HEK293 (cell line): ENCODE data around the gene HEPHL1.
A peak's percentile ranks its signal among the peaks of the same experiment; 100 is the strongest.

Experiments
- CTCF ChIA-PET: fragments of 350-600 bp; formaldehyde crosslinking; extraction: SDS; loops from one replicate; lab custom pipeline; 2021; ENCODE audit warnings: antibody characterized with exemption; lab: Yijun Ruan, JAX
- POLR2A ChIA-PET: fragments of 300-600 bp; formaldehyde crosslinking; extraction: SDS; loops from one replicate; lab custom pipeline; 2020; ENCODE audit warnings: antibody characterized with exemption, inconsistent platforms; lab: Yijun Ruan, JAX
- H3K27ac ChIP-seq: fragments of 200-500 bp; sonication (Bioruptor generic); 2 replicates; pipeline ENCODE4 v1.5.1; 2014; ENCODE audit warnings: low read depth, low read length, control low read depth, inconsistent platforms; ENCODE audit errors: extremely low read depth
- H3K36me3 ChIP-seq, 2 experiments: fragments of 200-500 bp in 1 of 2; sonication (Bioruptor generic) in 1 of 2; 1 replicate in 1 of 2; 2 replicates in 1 of 2; pipeline ENCODE4 v1.5.1; 2014 to 2017; ENCODE audit warnings: inconsistent platforms in 2 of 2, low read length in 2 of 2; ENCODE audit not compliant: control insufficient read depth in 2 of 2, insufficient read depth in 1 of 2
- H3K4me1 ChIP-seq: fragments of 200-500 bp; sonication (Bioruptor generic); 2 replicates; pipeline ENCODE4 v1.5.1; 2014; ENCODE audit warnings: mild to moderate bottlenecking, low read length, inconsistent platforms; ENCODE audit not compliant: control insufficient read depth, insufficient read depth
- H3K4me3 ChIP-seq: 2 replicates; pipeline ENCODE4 v1.5.1; 2011; ENCODE audit warnings: low read depth, mild to moderate bottlenecking, control low read depth, low read length, moderate library complexity
- H3K9me3 ChIP-seq: fragments of 200-500 bp; sonication (Bioruptor generic); 2 replicates; pipeline ENCODE4 v1.5.1; 2014; ENCODE audit warnings: low read depth, low read length, inconsistent platforms; ENCODE audit not compliant: control insufficient read depth, insufficient read depth
- GFI1B ChIP-seq: fragments of 450-650 bp; formaldehyde crosslinking; IDR thresholded peaks from 2 replicates; pipeline ENCODE4 v1.5.1; 2016; ENCODE audit warnings: missing biosample characterization, missing genetic modification characterization
- GLI2 ChIP-seq: fragments of 450-650 bp; formaldehyde crosslinking; IDR thresholded peaks from 2 replicates; pipeline ENCODE4; 2017; ENCODE audit warnings: missing biosample characterization, missing genetic modification characterization, low read depth, borderline replicate concordance
- OSR2 ChIP-seq: fragments of 450-650 bp; formaldehyde crosslinking; IDR thresholded peaks from 2 replicates; pipeline ENCODE4 v1.5.1; 2016; ENCODE audit warnings: missing biosample characterization, missing genetic modification characterization
- TCF7L2 ChIP-seq: IDR thresholded peaks from 2 replicates; pipeline ENCODE4 v1.6.1; 2011; ENCODE audit warnings: low read depth, mild to moderate bottlenecking, inconsistent platforms, low read length, moderate library complexity, borderline replicate concordance
- TRIM28 ChIP-seq: IDR thresholded peaks from 2 replicates; pipeline ENCODE4 v1.6.1; 2011; ENCODE audit warnings: low read length, control low read depth, borderline replicate concordance
- ZBTB1 ChIP-seq: fragments of 450-650 bp; formaldehyde crosslinking; IDR thresholded peaks from 2 replicates; pipeline ENCODE4 v1.5.1; 2016; ENCODE audit warnings: missing biosample characterization, missing genetic modification characterization
- ZNF16 ChIP-seq: fragments of 450-650 bp; formaldehyde crosslinking; IDR thresholded peaks from 2 replicates; pipeline ENCODE4 v1.5.1; 2016; ENCODE audit warnings: low read depth, missing biosample characterization, missing genetic modification characterization
- ZNF169 ChIP-seq: fragments of 450-650 bp; formaldehyde crosslinking; IDR thresholded peaks from 2 replicates; pipeline ENCODE4 v1.5.1; 2016; ENCODE audit warnings: missing biosample characterization, missing genetic modification characterization
- ZNF174 ChIP-seq: fragments of 450-650 bp; formaldehyde crosslinking; IDR thresholded peaks from 2 replicates; pipeline ENCODE4 v1.5.0; 2017; ENCODE audit warnings: missing biosample characterization, mild to moderate bottlenecking, missing genetic modification characterization
- ZNF175 ChIP-seq: fragments of 450-650 bp; formaldehyde crosslinking; IDR thresholded peaks from 2 replicates; pipeline ENCODE4 v1.5.1; 2016; ENCODE audit warnings: missing biosample characterization, missing genetic modification characterization
- ZNF223 ChIP-seq: fragments of 450-650 bp; formaldehyde crosslinking; IDR thresholded peaks from 2 replicates; pipeline ENCODE4 v1.5.1; 2016; ENCODE audit warnings: missing biosample characterization, missing genetic modification characterization
- ZNF292 ChIP-seq: fragments of 450-650 bp; formaldehyde crosslinking; IDR thresholded peaks from 2 replicates; pipeline ENCODE4 v1.5.1; 2016; ENCODE audit warnings: low read depth, missing biosample characterization, missing genetic modification characterization, borderline replicate concordance
- ZNF302 ChIP-seq: fragments of 450-650 bp; formaldehyde crosslinking; IDR thresholded peaks from 2 replicates; pipeline ENCODE4 v1.5.1; 2016; ENCODE audit warnings: missing biosample characterization, missing genetic modification characterization, low read depth
- ZNF311 ChIP-seq: fragments of 450-650 bp; formaldehyde crosslinking; IDR thresholded peaks from 2 replicates; pipeline ENCODE4 v1.5.1; 2017; ENCODE audit warnings: missing biosample characterization, missing genetic modification characterization, borderline replicate concordance
- ZNF548 ChIP-seq: fragments of 450-650 bp; formaldehyde crosslinking; IDR thresholded peaks from 2 replicates; pipeline ENCODE4 v1.5.1; 2016; ENCODE audit warnings: missing biosample characterization, missing genetic modification characterization
- ZNF549 ChIP-seq: fragments of 450-650 bp; IDR thresholded peaks from 2 replicates; pipeline ENCODE4 v1.5.1; 2018; ENCODE audit warnings: missing biosample characterization, missing genetic modification characterization, mild to moderate bottlenecking, inconsistent platforms, moderate library complexity
- ZNF561 ChIP-seq: fragments of 450-650 bp; IDR thresholded peaks from 2 replicates; pipeline ENCODE4 v1.5.1; 2018; ENCODE audit warnings: missing biosample characterization, missing genetic modification characterization, borderline replicate concordance
- ZNF610 ChIP-seq: fragments of 450-650 bp; formaldehyde crosslinking; IDR thresholded peaks from 2 replicates; pipeline ENCODE4 v1.5.1; 2016; ENCODE audit warnings: missing biosample characterization, missing genetic modification characterization, borderline replicate concordance
- ZNF621 ChIP-seq: fragments of 450-650 bp; formaldehyde crosslinking; IDR thresholded peaks from 2 replicates; pipeline ENCODE4 v1.5.1; 2017; ENCODE audit warnings: missing biosample characterization, missing genetic modification characterization
- ZNF677 ChIP-seq: fragments of 450-650 bp; IDR thresholded peaks from 2 replicates; pipeline ENCODE4 v1.5.0; 2018; ENCODE audit warnings: missing biosample characterization, mild to moderate bottlenecking, missing genetic modification characterization, moderate library complexity
- ZNF707 ChIP-seq: fragments of 450-650 bp; formaldehyde crosslinking; IDR thresholded peaks from 2 replicates; pipeline ENCODE4 v1.5.1; 2016; ENCODE audit warnings: missing biosample characterization, missing genetic modification characterization
- ZNF768 ChIP-seq: fragments of 450-650 bp; formaldehyde crosslinking; IDR thresholded peaks from 2 replicates; pipeline ENCODE4 v1.5.1; 2018; ENCODE audit warnings: missing biosample characterization, mild to moderate bottlenecking, missing genetic modification characterization
- ZNF837 ChIP-seq: fragments of 450-650 bp; formaldehyde crosslinking; IDR thresholded peaks from 2 replicates; pipeline ENCODE4 v1.5.1; 2016; ENCODE audit warnings: missing biosample characterization, missing genetic modification characterization
- TF ChIP-seq, protein P1 (sequence below): fragments of 450-650 bp; formaldehyde crosslinking; IDR thresholded peaks from 2 replicates; pipeline ENCODE4 v1.5.1; 2016; ENCODE audit warnings: missing biosample characterization, missing genetic modification characterization
- TF ChIP-seq, protein P2 (sequence below): fragments of 450-650 bp; formaldehyde crosslinking; IDR thresholded peaks from 2 replicates; pipeline ENCODE4 v1.5.1; 2016; ENCODE audit warnings: missing biosample characterization, missing genetic modification characterization
- TF ChIP-seq, protein P3 (sequence below): fragments of 450-650 bp; formaldehyde crosslinking; IDR thresholded peaks from 2 replicates; pipeline ENCODE4 v1.5.1; 2016; ENCODE audit warnings: missing biosample characterization, missing genetic modification characterization
- TF ChIP-seq, protein P4 (sequence below): fragments of 450-650 bp; formaldehyde crosslinking; IDR thresholded peaks from 2 replicates; pipeline ENCODE4 v1.5.1; 2016; ENCODE audit warnings: missing biosample characterization, missing genetic modification characterization
- TF ChIP-seq, protein P5 (sequence below): fragments of 450-650 bp; formaldehyde crosslinking; IDR thresholded peaks from 2 replicates; pipeline ENCODE4 v1.5.1; 2016; ENCODE audit warnings: missing biosample characterization, missing genetic modification characterization
- TF ChIP-seq, protein P6 (sequence below): fragments of 450-650 bp; formaldehyde crosslinking; IDR thresholded peaks from 2 replicates; pipeline ENCODE4 v1.5.1; 2016; ENCODE audit warnings: missing biosample characterization, missing genetic modification characterization
- TF ChIP-seq, protein P7 (sequence below): fragments of 450-650 bp; formaldehyde crosslinking; IDR thresholded peaks from 2 replicates; pipeline ENCODE4 v1.5.1; 2016; ENCODE audit warnings: missing biosample characterization, missing genetic modification characterization

HEPHL1 gene

DNA sequence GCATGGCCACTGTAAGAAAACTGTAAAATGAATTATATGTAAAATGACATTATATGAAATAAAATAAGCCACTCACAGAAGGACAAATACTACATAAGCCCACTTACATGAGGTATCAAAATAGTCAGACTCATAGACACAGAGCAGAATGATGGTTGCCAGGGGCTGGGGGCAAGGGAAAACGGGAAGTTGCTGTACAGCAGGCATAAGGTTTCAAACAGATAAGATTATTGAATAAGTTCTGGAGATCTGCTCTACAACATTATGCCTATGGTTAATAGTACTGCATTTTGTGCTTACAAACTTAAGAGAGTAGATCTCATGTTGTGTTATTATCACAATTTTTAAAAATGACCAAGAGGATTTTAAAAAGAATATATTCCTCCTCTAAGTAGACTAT lies 32.7 kb upstream of the HEPHL1 start (continued):
- TF ChIP-seq, protein P1, sequence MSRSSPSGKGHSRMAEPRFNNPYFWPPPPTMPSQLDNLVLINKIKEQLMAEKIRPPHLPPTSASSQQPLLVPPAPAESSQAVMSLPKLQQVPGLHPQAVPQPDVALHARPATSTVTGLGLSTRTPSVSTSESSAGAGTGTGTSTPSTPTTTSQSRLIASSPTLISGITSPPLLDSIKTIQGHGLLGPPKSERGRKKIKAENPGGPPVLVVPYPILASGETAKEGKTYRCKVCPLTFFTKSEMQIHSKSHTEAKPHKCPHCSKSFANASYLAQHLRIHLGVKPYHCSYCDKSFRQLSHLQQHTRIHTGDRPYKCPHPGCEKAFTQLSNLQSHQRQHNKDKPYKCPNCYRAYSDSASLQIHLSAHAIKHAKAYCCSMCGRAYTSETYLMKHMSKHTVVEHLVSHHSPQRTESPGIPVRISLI (tag by site-specific recombination): no peak
- TF ChIP-seq, protein P2, sequence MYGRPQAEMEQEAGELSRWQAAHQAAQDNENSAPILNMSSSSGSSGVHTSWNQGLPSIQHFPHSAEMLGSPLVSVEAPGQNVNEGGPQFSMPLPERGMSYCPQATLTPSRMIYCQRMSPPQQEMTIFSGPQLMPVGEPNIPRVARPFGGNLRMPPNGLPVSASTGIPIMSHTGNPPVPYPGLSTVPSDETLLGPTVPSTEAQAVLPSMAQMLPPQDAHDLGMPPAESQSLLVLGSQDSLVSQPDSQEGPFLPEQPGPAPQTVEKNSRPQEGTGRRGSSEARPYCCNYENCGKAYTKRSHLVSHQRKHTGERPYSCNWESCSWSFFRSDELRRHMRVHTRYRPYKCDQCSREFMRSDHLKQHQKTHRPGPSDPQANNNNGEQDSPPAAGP (tag by site-specific recombination): no peak

DNA sequence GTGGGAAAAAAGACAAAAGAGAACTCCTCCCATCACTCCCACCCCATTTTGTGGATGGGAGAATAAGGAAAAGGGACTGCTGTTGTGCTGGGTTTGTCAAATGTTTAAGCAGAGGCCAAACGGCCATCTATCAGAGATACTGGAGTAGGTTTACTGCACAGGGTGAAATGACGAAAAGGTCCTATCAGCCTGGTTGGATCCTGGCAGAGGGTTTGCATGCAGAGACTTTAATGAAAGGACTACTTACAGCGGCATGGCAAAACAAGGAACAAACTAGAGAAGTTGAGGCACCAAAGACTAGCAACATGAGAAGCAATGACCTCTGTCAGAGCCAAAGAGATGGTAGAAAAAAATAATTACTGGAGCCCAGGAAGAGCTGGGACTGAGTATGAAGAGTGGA lies 32.2 kb upstream of the HEPHL1 start:
- POLR2A ChIA-PET: no interaction called here
- H3K4me1 ChIP-seq: peaks cover 12% of the 10 kb centered on the region
- H3K27ac ChIP-seq: no peak overlapping the region

DNA sequence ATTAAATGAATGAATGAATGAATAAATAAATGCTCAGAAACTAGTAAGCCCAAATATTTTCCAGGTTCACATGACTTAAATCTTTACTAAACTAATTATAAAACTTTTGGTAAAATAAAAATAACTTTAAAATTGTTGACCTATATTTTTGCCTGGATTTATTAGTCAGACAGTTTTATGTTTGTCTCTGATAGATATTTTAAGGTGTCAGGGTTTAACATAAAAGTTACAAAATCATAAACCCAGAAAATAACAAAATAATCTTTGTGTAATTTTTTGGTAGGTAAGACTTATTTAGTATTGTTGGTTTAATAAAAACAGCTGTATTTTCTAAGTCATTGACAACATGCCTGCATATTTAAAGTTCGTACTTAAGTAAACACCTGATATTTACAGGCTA lies 27.4 kb upstream of the HEPHL1 start:
- ChIA-PET CTCF (interaction anchor here (0.7 kb wide), 1 partner anchor 24 kb away, joined by 3 read pairs; no protein-coding TSS in a partner anchor), POLR2A (no interaction called here)
- Histone ChIP-seq H3K36me3 (no peaks in the 10 kb centered on the region), H3K27ac (no peak overlapping the region), H3K9me3 (no peaks in the 10 kb centered on the region), H3K4me1 (no peaks in the 10 kb centered on the region), H3K4me3 (no peak overlapping the region)
- TF ChIP-seq ZNF621 (tag by site-specific recombination): no peak
- TF ChIP-seq ZNF223: no peak
- TF ChIP-seq, protein P3, sequence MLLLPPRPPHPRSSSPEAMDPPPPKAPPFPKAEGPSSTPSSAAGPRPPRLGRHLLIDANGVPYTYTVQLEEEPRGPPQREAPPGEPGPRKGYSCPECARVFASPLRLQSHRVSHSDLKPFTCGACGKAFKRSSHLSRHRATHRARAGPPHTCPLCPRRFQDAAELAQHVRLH (tag by site-specific recombination): no peak
- no peak for TF ChIP-seq ZNF677
- no peak for TF ChIP-seq ZNF292 (tag by site-specific recombination)
- TF ChIP-seq ZNF548 (tag by site-specific recombination): no peak
- no peak for TF ChIP-seq ZNF16 (tag by site-specific recombination)
- peak; percentile 64; the same call in 1 of the 2 replicates for TF ChIP-seq TRIM28
- TF ChIP-seq, protein P4, sequence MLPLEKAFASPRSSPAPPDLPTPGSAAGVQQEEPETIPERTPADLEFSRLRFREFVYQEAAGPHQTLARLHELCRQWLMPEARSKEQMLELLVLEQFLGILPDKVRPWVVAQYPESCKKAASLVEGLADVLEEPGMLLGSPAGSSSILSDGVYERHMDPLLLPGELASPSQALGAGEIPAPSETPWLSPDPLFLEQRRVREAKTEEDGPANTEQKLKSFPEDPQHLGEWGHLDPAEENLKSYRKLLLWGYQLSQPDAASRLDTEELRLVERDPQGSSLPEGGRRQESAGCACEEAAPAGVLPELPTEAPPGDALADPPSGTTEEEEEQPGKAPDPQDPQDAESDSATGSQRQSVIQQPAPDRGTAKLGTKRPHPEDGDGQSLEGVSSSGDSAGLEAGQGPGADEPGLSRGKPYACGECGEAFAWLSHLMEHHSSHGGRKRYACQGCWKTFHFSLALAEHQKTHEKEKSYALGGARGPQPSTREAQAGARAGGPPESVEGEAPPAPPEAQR (tag by site-specific recombination): no peak
- no peak for TF ChIP-seq ZNF174 (tag by site-specific recombination)
- TF ChIP-seq ZNF561 (tag by site-specific recombination): no peak
- no peak for TF ChIP-seq ZBTB1
- no peak for TF ChIP-seq GFI1B (tag by site-specific recombination)
- no peak for TF ChIP-seq ZNF768 (tag by site-specific recombination)
- TF ChIP-seq ZNF311 (tag by site-specific recombination): no peak
- TF ChIP-seq ZNF549: 0 out of 2 replicates have a peak, but pooled peaks have one; percentile 33

More for the DNA sequence above, 32.2 kb upstream of the HEPHL1 start:
- Histone ChIP-seq H3K4me3 (no peak overlapping the region), H3K36me3 (no peaks in the 10 kb centered on the region), H3K9me3 (no peaks in the 10 kb centered on the region)
- TF ChIP-seq, protein P5, sequence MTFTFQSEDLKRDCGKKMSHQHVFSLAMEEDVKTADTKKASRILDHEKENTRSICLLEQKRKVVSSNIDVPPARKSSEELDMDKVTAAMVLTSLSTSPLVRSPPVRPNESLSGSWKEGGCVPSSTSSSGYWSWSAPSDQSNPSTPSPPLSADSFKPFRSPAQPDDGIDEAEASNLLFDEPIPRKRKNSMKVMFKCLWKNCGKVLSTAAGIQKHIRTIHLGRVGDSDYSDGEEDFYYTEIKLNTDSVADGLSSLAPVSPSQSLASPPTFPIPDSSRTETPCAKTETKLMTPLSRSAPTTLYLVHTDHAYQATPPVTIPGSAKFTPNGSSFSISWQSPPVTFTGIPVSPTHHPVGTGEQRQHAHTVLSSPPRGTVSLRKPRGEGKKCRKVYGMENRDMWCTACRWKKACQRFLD: no peak
- TF ChIP-seq ZNF16 (tag by site-specific recombination) (no peak), ZNF707 (tag by site-specific recombination) (no peak), ZNF169 (no peak), GLI2 (tag by site-specific recombination) (no peak), ZBTB1 (no peak), ZNF837 (tag by site-specific recombination) (no peak), ZNF175 (no peak), TCF7L2 (no peak), ZNF610 (tag by site-specific recombination) (no peak), OSR2 (tag by site-specific recombination) (no peak), ZNF302 (tag by site-specific recombination) (no peak)
- TF ChIP-seq, protein P6, sequence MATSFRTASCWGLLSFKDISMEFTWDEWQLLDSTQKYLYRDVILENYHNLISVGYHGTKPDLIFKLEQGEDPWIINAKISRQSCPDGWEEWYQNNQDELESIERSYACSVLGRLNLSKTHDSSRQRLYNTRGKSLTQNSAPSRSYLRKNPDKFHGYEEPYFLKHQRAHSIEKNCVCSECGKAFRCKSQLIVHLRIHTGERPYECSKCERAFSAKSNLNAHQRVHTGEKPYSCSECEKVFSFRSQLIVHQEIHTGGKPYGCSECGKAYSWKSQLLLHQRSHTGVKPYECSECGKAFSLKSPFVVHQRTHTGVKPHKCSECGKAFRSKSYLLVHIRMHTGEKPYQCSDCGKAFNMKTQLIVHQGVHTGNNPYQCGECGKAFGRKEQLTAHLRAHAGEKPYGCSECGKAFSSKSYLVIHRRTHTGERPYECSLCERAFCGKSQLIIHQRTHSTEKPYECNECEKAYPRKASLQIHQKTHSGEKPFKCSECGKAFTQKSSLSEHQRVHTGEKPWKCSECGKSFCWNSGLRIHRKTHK (tag by site-specific recombination): no peak
- TF ChIP-seq, protein P7, sequence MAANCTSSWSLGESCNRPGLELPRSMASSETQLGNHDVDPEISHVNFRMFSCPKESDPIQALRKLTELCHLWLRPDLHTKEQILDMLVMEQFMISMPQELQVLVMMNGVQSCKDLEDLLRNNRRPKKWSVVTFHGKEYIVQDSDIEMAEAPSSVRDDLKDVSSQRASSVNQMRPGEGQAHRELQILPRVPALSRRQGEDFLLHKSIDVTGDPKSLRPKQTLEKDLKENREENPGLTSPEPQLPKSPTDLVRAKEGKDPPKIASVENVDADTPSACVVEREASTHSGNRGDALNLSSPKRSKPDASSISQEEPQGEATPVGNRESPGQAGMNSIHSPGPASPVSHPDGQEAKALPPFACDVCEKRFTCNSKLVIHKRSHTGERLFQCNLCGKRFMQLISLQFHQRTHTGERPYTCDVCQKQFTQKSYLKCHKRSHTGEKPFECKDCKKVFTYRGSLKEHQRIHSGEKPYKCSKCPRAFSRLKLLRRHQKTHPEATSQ (tag by site-specific recombination): no peak
- CTCF ChIA-PET: no interaction called here
